HG03045 (cell line): Measurements from ENCODE around the gene PEX16.
A peak's percentile ranks its signal among the peaks of the same experiment; 100 is the strongest.

Experiments used
- ATAC-seq: cut with Tn5 transposase; IDR thresholded peaks from one replicate; pipeline ENCODE4 v1.9.1; 2021; ENCODE audit warnings: mild to moderate bottlenecking, moderate library complexity; ENCODE audit not compliant: unreplicated experiment

The PEX16 gene

GRCh38 chr11:45931739-45932138 lies 14.1 kb upstream of the PEX16 start:
- ATAC-seq = no peak

- ATAC-seq = no peak
Measured at GRCh38 chr11:45930951-45931570, 13.4 kb upstream of the PEX16 start.

- peak; percentile 87 for ATAC-seq
Measured at GRCh38 chr11:45930031-45930794, 12.5 kb upstream of the PEX16 start.

- peak; percentile 16 for ATAC-seq
Measured at GRCh38 chr11:45929486-45930030, 11.9 kb upstream of the PEX16 start.

- ATAC-seq = no peak
Measured at GRCh38 chr11:45928535-45929215, 11.0 kb upstream of the PEX16 start.

GRCh38 chr11:45927684-45928413 lies 10.2 kb upstream of the PEX16 start:
- ATAC-seq = no peak

GRCh38 chr11:45927332-45927683 lies 9.6 kb upstream of the PEX16 start:
- no peak for ATAC-seq

- ATAC-seq = no peak
Measured at GRCh38 chr11:45926536-45927331, 9.1 kb upstream of the PEX16 start.

GRCh38 chr11:45926001-45926401 lies 8.3 kb upstream of the PEX16 start:
- no peak for ATAC-seq

GRCh38 chr11:45925550-45925949 lies 7.9 kb upstream of the PEX16 start:
- ATAC-seq = no peak

GRCh38 chr11:45924927-45925326 lies 7.2 kb upstream of the PEX16 start:
- no peak for ATAC-seq

GRCh38 chr11:45924036-45924915 lies 6.6 kb upstream of the PEX16 start:
- ATAC-seq = no peak

GRCh38 chr11:45922425-45923082 lies 4.9 kb upstream of the PEX16 start, which contains the start of gene LARGE2:
LARGE2 (plus strand) TSS chr11:45922656; CDS start chr11:45922883, 227 bp downstream.
- no peak for ATAC-seq

GRCh38 chr11:45921561-45922424 lies 4.1 kb upstream of the PEX16 start:
- ATAC-seq = no peak

GRCh38 chr11:45920531-45921477 lies 3.1 kb upstream of the PEX16 start:
- no peak for ATAC-seq

GRCh38 chr11:45919806-45920530 lies 2.3 kb upstream of the PEX16 start:
- ATAC-seq = no peak
